Astrocyte (in vitro differentiated cells and primary cell): ENCODE data around the gene ZNF467. TPM values are rescaled to one million over a fixed set of nuclear protein-coding genes. Genes with fewer than 3 reads are reported as not detected.

Experiments
- DNase-seq: peaks from one replicate; pipeline ENCODE4 v3.0.0-alpha.2; 2010; ENCODE audit warnings: low read depth
- FAIRE-seq: peaks from 2 replicates; lab custom pipeline; 2011; peaks lifted over from hg19 to GRCh38; lab: Jason Lieb, UNC
- H2AFZ ChIP-seq: 2 replicates; pipeline ENCODE4 v1.6.0; 2012; ENCODE audit warnings: low read depth, low read length, inconsistent platforms
- H3K27ac ChIP-seq: 2 replicates; pipeline ENCODE4 v1.5.1; 2011; ENCODE audit warnings: low read depth, low read length, inconsistent platforms
- H3K27me3 ChIP-seq: 2 replicates; pipeline ENCODE4 v1.6.0; 2011; ENCODE audit warnings: low read length, inconsistent platforms; ENCODE audit not compliant: insufficient read depth
- H3K36me3 ChIP-seq: 2 replicates; pipeline ENCODE4 v1.5.1; 2011; ENCODE audit warnings: low read length, inconsistent platforms; ENCODE audit not compliant: insufficient read depth
- H3K4me1 ChIP-seq: 2 replicates; pipeline ENCODE4 v1.5.1; 2011; ENCODE audit warnings: low read length, inconsistent platforms; ENCODE audit not compliant: insufficient read depth
- H3K4me2 ChIP-seq: 2 replicates; pipeline ENCODE4 v1.6.0; 2012; ENCODE audit warnings: low read length, inconsistent platforms
- H3K4me3 ChIP-seq: 2 replicates; pipeline ENCODE4 v1.5.1; 2011; ENCODE audit warnings: low read depth, mild to moderate bottlenecking, low read length, inconsistent platforms; ENCODE audit not compliant: insufficient read depth
- H3K79me2 ChIP-seq: 2 replicates; pipeline ENCODE4 v1.6.0; 2012; ENCODE audit warnings: mild to moderate bottlenecking, low read length, inconsistent platforms; ENCODE audit not compliant: insufficient read depth
- H3K9ac ChIP-seq: 2 replicates; pipeline ENCODE4 v1.6.0; 2012; ENCODE audit warnings: mild to moderate bottlenecking, low read length, inconsistent platforms
- H3K9me3 ChIP-seq: 2 replicates; pipeline ENCODE4 v1.5.1; 2012; ENCODE audit warnings: low read depth, mild to moderate bottlenecking, low read length, inconsistent platforms; ENCODE audit not compliant: insufficient read depth
- H4K20me1 ChIP-seq: 2 replicates; pipeline ENCODE4 v1.6.0; 2012; ENCODE audit warnings: low read length, inconsistent platforms; ENCODE audit not compliant: insufficient read depth
- H3K27ac Mint-ChIP-seq: one replicate; pipeline ENCODE4 v1.8.0; 2021; ENCODE audit warnings: mild to moderate bottlenecking, mixed read lengths; ENCODE audit not compliant: unreplicated experiment
- H3K27me3 Mint-ChIP-seq: one replicate; pipeline ENCODE4 v1.8.0; 2021; ENCODE audit warnings: low read depth, mixed read lengths; ENCODE audit not compliant: unreplicated experiment
- H3K36me3 Mint-ChIP-seq: one replicate; pipeline ENCODE4 v1.8.0; 2021; ENCODE audit warnings: low read depth, mixed read lengths; ENCODE audit not compliant: unreplicated experiment
- H3K4me1 Mint-ChIP-seq: one replicate; pipeline ENCODE4 v1.8.0; 2021; ENCODE audit warnings: low read depth, mixed read lengths; ENCODE audit not compliant: unreplicated experiment
- H3K4me3 Mint-ChIP-seq: one replicate; pipeline ENCODE4 v1.8.0; 2021; ENCODE audit warnings: mild to moderate bottlenecking, moderate library complexity, mixed read lengths; ENCODE audit not compliant: unreplicated experiment
- H3K9me3 Mint-ChIP-seq: one replicate; pipeline ENCODE4 v1.8.0; 2021; ENCODE audit warnings: mild to moderate bottlenecking, mixed read lengths; ENCODE audit not compliant: unreplicated experiment
- CTCF ChIP-seq: IDR thresholded peaks from 2 replicates; pipeline ENCODE4 v1.5.1; 2011; ENCODE audit warnings: low read depth, mild to moderate bottlenecking, inconsistent platforms, low read length, moderate library complexity; ENCODE audit not compliant: insufficient read depth
- EZH2 ChIP-seq: IDR thresholded peaks from 2 replicates; pipeline ENCODE4 v1.6.1; 2012; ENCODE audit warnings: mild to moderate bottlenecking, low read length, inconsistent platforms; ENCODE audit not compliant: insufficient read depth
- total RNA-seq: library from RNA; stranded (reverse); gene quantifications from 2 replicates; pipeline ENCODE4 v1.2.1, GENCODE V29; 2021

ZNF467 gene
- total RNA-seq, 1 donor from 2014 or later, result 16.6 TPM

DNA sequence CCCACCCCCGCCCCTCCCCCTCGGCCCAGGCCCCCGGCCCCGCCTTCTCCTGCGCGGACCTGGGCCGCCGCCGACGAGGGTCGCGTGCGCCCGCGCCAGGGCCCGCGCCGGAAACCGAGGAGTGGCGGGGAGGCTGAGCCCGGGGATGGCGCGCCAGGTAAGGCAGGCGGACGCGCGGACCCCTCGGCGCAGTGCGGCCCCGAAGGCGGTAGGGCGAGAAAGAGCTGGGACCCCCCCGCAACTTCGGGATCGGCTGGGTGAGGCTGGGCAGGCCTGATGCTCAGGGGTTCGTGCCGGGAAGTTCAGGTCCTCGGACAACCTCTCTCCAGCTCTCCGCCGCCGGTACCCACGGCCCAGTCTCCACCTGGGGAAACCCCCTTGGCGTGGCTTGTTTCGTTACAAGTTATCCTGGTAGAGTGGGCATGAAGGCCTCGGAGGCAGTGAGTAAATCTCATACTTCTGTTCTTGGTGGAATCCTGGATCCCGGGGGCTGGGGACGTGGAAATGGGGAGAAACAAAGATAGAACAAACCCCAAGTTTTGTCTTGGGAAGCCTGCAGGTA, 58.4 kb downstream of the ZNF467 start:
- Histone ChIP-seq H3K79me2 (peaks cover 27% of the 10 kb centered on the region), H3K4me2 (peak overlapping the region; percentile 85), H3K4me3 (peak overlapping the region; percentile 69), H3K27me3 (no peaks in the 10 kb centered on the region), H3K9ac (peak overlapping the region; percentile 76), H3K27ac (no peak overlapping the region), H3K9me3 (no peaks in the 10 kb centered on the region), H3K36me3 (no peaks in the 10 kb centered on the region), H3K4me1 (peaks cover 22% of the 10 kb centered on the region), H2AFZ (peak overlapping the region; percentile 86), H4K20me1 (peaks cover 5% of the 10 kb centered on the region)
- no peak for TF ChIP-seq EZH2
- no peak for TF ChIP-seq CTCF
- peaks cover 20% of the 10 kb centered on the region for H3K4me1 Mint-ChIP-seq
- DNase-seq, result no peak
- H3K27me3 Mint-ChIP-seq, result no peaks in the 10 kb centered on the region
- peak overlapping the region; percentile 69 for H3K27ac Mint-ChIP-seq
- H3K36me3 Mint-ChIP-seq, result peaks cover 13% of the 10 kb centered on the region
- no peak for FAIRE-seq
- peak overlapping the region; percentile 97 for H3K4me3 Mint-ChIP-seq
- peaks cover 17% of the 10 kb centered on the region for H3K9me3 Mint-ChIP-seq

Other genes with a start within 250 kb of the ZNF467 start
- 11.0 and 13.2 TPM in 2 replicates for gene ZNF862, start 64.8 kb upstream of the ZNF467 start, total RNA-seq
- 14.2 and 16.0 TPM in 2 replicates for gene ATP6V0E2, start 100.4 kb upstream of the ZNF467 start, total RNA-seq